ENCODE results near the gene IER2. TPM values are rescaled to one million over a fixed set of nuclear protein-coding genes. Genes with fewer than 3 reads are reported as not detected.

IER2 gene
- total and polyA plus RNA-seq, 9 of the 15 experiments (the other 6 are each of a cell fraction or from before 2014, with no cell fraction given): 4.5 to 205 (median 23.7) TPM

DNA sequence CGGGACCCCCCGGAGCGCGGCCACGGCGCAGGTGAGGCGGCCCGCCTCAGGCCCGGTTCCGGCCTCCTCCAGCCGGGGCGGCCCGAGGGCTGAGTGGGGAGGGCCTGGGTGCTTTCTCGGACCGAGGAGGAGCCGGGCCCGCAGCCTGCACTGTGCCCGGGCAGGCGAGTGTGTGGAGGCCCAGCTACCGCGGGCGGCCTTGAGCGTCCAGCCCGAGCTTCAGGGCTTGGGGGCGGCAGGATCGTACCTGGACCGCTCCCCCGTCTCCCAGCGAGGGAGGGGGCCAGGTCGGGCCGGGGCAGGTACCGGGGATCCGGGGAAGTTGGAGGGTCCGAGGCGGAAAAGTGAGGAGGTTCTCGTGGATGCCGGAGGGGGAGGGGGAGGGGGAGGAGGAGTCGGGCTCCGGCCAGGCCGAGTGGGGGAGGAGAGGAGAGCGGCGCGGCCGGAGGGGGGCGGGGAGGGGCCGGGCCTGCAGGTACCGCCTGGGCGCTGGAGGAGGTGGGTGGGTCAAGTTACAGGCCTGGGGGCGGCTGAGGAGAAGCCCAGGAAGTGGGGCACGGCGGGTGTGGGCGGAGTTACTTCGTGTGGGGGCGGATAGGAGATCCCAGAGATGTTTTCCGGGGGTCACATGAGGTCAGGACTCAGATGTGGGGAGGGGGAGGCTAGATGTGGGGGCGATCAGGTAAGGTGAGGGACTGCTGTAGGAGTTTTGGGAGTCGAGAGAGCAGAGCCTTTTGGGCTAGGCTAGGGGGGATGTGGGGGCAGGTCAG, 31.6 kb upstream of the IER2 start (continued):
- TF ChIP-seq ZNF512 (tag; IDR thresholded peaks at IDR 0.05) (no peak), SNIP1 (IDR thresholded peaks at IDR 0.05; ENCODE audit: low read depth) (no peak), TCF3 (CRISPR knock-in tag; IDR thresholded peaks at IDR 0.05) (no peak), MEF2D (tag; conservative IDR thresholded peaks at IDR 0.05; ENCODE audit: low read depth) (no peak), ZNF121 (CRISPR knock-in tag; conservative IDR thresholded peaks at IDR 0.05) (no peak), HMG20A (CRISPR knock-in tag; conservative IDR thresholded peaks at IDR 0.05) (no peak), EWSR1 (IDR thresholded peaks at IDR 0.05; ENCODE audit: borderline replicate concordance, low read depth, partially characterized antibody) (no peak), CREM (IDR thresholded peaks at IDR 0.05; ENCODE audit: low read depth) (peak; percentile 38; the same call in 1 of the 2 replicates), HNRNPLL (IDR thresholded peaks at IDR 0.05; ENCODE audit: low read depth, low read length, poor library complexity, severe bottlenecking) (no peak), TEAD1 (CRISPR knock-in tag; IDR thresholded peaks at IDR 0.05) (no peak), MAX (CRISPR knock-in tag; IDR thresholded peaks at IDR 0.05) (no peak), KLF16 (IDR thresholded peaks at IDR 0.05) (peak; percentile 54; the same call in 1 of the 2 replicates), XRCC4 (IDR thresholded peaks at IDR 0.05; ENCODE audit: extremely low read depth, insufficient read depth, insufficient read length) (no peak), NCOA6 (IDR thresholded peaks at IDR 0.05) (no peak; the same call in 1 of the 2 replicates), BRCA1 (IDR thresholded peaks at IDR 0.05) (no peak), BRCA1 (CRISPR knock-in tag; IDR thresholded peaks at IDR 0.05) (no peak), SNRNP70 (optimal IDR thresholded peaks at IDR 0.05; ENCODE audit: low read depth, low read length) (no peak), ZNF586 (CRISPR knock-in tag; conservative IDR thresholded peaks at IDR 0.05) (no peak), PHF20 (IDR thresholded peaks at IDR 0.05; ENCODE audit: partially characterized antibody) (peak; percentile 27), PHB (CRISPR knock-in tag; IDR thresholded peaks at IDR 0.05) (no peak), ARHGAP35 (IDR thresholded peaks at IDR 0.05; ENCODE audit: partially characterized antibody) (no peak), CHAMP1 (IDR thresholded peaks at IDR 0.05) (no peak), YBX1 (IDR thresholded peaks at IDR 0.05) (no peak), ZNF224 (CRISPR knock-in tag; IDR thresholded peaks at IDR 0.05) (no peak)
- TF ChIP-seq, protein P1, sequence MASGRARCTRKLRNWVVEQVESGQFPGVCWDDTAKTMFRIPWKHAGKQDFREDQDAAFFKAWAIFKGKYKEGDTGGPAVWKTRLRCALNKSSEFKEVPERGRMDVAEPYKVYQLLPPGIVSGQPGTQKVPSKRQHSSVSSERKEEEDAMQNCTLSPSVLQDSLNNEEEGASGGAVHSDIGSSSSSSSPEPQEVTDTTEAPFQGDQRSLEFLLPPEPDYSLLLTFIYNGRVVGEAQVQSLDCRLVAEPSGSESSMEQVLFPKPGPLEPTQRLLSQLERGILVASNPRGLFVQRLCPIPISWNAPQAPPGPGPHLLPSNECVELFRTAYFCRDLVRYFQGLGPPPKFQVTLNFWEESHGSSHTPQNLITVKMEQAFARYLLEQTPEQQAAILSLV (tag; IDR thresholded peaks at IDR 0.05): no peak
- TF ChIP-seq, protein P2, sequence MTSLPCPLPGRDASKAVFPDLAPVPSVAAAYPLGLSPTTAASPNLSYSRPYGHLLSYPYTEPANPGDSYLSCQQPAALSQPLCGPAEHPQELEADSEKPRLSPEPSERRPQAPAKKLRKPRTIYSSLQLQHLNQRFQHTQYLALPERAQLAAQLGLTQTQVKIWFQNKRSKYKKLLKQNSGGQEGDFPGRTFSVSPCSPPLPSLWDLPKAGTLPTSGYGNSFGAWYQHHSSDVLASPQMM (CRISPR knock-in tag; IDR thresholded peaks at IDR 0.05): no peak
